GM12875 (cell line): ENCODE results near the gene KIAA1755.
"Not testable (repeated sequence)": the region's sequence is repeated elsewhere in the genome, so short reads cannot be mapped to it uniquely, and the experiment has no call there.

Experiments
- H3K4me3 ChIP-seq: one replicate; pipeline ENCODE4 v1.5.1; 2011; ENCODE audit warnings: low read depth, low read length, control low read depth
- TF ChIP-seq, protein P1 (sequence below): IDR thresholded peaks from 2 replicates; pipeline ENCODE4 v1.5.1; 2011; ENCODE audit warnings: low read depth, mild to moderate bottlenecking, control low read depth, inconsistent platforms, low read length, moderate library complexity, borderline replicate concordance; ENCODE audit not compliant: insufficient read depth

The KIAA1755 gene

DNA sequence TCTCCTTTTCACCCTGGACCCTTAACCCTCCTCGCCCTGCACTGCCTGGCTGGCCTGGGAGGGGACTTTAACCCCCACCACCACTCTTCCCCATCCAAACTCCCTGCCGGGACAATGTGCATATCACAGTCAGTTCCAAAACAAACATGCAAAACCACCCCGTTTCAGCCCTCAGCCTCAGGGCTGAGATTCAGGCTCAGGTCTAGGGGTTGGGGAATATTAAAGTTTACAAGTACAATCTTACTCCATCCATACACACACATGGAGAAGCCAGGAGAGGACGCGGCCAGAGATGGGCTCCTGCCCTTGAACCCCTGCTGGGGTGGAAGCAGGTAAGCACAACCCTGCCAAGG, 534 bp downstream of the KIAA1755 start:
- no peak overlapping the region for H3K4me3 ChIP-seq

DNA sequence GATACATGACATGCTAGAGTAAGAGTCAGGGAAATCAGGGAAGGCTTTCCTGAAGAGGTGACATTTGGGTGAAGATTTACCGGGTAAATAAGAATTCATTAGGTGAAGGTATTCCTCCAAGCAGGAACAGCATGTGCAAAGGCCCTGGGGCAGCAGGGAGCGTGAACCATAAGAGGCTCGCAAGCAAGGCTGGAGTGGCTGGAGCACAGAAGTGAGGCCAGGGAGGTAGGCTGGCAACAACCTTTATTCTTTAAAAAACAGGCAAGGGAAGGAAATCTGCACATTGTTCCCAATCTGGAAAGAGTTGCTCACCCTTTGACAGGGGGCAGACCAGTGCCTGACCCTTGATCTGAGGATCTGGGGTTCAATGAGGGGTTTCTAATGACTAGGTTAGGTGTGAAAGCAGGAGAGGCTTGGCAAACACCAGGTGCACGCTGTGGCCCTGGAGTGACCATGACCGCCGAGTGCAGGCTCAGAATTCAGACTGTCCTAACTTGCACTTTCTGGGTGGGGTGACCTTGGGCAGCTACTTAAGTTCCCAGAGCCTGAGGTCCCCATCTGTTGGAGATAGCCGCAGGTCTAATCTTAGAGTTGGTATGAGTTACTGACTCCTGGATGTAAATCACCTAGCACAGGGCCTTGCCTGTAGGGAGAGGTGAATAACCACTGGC, 1.9 kb downstream of the KIAA1755 start:
- H3K4me3 ChIP-seq: no peak overlapping the region
- TF ChIP-seq, protein P1, sequence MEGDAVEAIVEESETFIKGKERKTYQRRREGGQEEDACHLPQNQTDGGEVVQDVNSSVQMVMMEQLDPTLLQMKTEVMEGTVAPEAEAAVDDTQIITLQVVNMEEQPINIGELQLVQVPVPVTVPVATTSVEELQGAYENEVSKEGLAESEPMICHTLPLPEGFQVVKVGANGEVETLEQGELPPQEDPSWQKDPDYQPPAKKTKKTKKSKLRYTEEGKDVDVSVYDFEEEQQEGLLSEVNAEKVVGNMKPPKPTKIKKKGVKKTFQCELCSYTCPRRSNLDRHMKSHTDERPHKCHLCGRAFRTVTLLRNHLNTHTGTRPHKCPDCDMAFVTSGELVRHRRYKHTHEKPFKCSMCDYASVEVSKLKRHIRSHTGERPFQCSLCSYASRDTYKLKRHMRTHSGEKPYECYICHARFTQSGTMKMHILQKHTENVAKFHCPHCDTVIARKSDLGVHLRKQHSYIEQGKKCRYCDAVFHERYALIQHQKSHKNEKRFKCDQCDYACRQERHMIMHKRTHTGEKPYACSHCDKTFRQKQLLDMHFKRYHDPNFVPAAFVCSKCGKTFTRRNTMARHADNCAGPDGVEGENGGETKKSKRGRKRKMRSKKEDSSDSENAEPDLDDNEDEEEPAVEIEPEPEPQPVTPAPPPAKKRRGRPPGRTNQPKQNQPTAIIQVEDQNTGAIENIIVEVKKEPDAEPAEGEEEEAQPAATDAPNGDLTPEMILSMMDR: no peak

More for the DNA sequence above, 534 bp downstream of the KIAA1755 start:
- TF ChIP-seq, protein P1: no peak

DNA sequence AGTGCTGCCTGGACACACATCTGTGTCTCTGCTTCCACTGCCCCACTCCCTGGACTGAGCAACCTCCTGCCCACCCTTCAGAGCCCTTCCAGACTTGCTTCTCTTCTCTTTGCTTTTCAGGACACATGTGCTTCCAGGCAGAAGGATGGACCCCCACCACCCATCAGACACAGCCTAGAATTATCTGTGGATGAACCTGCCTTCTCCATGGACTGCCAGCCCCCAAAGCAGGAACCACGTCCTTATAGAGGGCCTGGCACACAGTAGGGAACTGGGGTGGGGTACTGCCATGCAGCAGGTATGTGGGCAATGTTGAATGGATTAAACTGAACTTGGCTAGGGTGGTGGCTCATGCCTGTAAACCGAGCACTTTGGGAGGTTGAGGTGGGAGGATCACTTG, 3.6 kb downstream of the KIAA1755 start:
- TF ChIP-seq, protein P1: no peak

DNA sequence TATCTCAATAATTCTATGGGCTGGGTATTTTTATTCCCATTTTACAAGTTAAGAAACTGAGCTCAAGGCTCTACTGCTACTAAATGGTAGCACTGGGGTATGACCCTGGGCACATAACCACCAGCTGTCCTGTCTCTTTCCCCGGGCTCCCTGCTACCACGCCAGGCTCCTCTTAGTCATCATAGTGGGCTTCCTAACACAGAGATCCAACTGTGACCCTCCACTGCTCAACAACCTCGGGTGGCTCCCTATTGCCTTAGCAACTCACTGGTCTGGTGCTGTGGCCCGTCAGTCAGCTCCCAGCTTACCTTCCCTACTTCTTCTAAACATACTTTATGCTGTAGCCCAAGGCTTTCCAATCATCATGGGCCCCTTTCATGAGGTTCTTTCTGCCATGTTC, 4.5 kb downstream of the KIAA1755 start:
- H3K4me3 ChIP-seq: no peak overlapping the region
- TF ChIP-seq, protein P1: no peak

More for the DNA sequence above, 3.6 kb downstream of the KIAA1755 start:
- H3K4me3 ChIP-seq: no peak overlapping the region

DNA sequence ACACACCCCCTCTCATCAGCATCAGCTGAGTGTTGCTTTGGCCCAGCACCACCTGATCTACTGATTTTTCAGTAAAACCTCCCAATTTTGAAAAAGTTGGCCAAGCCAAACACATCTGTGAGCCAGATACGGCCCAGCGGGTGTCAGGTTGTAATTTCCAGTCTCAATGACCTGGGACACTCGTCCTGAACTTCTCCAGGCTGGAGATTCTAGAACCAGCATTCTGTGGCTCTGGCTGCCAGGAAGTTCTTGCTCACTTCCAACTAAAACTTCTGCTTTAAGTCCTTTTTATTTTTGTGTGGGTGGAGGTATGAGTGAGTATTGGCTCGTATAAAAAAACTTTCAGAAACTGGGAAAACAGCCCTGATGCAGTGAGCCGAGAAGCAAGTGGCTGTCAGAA, 5.1 kb downstream of the KIAA1755 start:
- TF ChIP-seq, protein P1: no peak
- no peak overlapping the region for H3K4me3 ChIP-seq

DNA sequence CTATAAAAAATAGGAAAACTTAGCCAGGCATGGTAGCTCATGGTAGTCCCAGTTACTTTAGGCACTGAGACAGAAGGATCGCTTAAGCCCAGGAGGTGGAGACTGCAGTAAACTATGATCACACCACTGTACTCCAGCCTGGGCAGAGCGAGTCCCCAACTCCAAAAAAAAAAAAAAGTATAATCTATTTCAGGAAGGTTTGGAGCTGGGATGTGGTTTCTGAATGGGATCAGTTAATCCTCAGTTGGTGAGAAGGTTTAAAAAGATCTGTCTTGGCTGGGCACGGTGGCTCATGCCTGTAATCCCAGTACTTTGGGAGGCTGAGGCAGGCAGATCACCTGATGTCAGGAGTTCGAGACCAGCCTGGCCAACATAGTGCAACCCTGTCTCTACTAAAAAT, 5.9 kb downstream of the KIAA1755 start:
- H3K4me3 ChIP-seq: not testable (repeated sequence)

DNA sequence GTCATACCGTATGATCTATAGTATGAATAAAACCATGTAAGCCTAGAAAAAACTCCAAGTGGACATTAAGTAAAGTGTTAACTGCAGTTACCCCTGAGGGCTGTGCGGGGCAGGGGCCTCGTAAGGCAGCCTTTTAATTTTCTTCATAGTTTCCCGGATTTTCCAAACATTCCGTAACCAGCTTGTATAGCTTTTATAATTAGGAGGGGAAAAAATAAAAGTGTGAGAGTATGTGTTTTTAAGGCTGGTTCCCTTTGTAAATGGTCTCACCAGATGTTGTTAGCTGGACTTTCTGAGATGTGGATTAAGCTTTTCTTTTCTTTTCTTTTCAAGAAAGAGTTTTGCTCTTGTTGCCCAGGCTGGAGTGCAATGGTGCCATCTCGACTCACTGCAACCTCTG, 7.0 kb downstream of the KIAA1755 start:
- TF ChIP-seq, protein P1: no peak
- H3K4me3 ChIP-seq: no peak overlapping the region
